22Rv1 (cell line): Measurements from ENCODE around the gene ANGPTL8.

Experiments
- H3K27ac ChIP-seq: fragments of 450-650 bp; 2 replicates; pipeline ENCODE4 v1.5.1; 2017
- ZFX ChIP-seq: fragments of 450-650 bp; IDR thresholded peaks from 2 replicates; pipeline ENCODE4 v1.6.1; 2017; ENCODE audit warnings: antibody characterized with exemption, borderline replicate concordance
- TF ChIP-seq, protein P1 (sequence below): fragments of 450-650 bp; IDR thresholded peaks from 2 replicates; pipeline ENCODE4 v1.5.1; 2017; ENCODE audit warnings: mild to moderate bottlenecking

ANGPTL8 gene

DNA sequence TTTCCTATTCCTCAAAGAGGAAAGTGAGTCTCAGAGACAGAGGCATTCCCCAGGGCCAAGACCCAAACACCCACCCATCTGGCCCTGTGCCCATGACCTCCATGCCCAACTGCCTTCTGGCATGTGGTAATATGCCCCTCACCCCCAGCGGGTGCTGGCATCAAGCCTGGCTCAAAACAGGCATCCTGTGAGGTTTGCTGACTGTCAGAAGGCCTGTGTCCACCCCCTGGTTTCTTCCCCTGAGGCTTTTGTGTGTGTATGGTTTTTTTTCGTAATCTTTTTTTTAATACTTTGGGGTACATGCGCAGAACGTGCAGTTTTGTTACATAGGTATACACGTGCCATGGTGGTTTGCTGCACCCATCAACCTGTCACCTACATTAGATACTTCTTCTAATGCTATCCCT is 34.5 kb upstream of the ANGPTL8 start:
- no peak for TF ChIP-seq ZFX
- TF ChIP-seq, protein P1, sequence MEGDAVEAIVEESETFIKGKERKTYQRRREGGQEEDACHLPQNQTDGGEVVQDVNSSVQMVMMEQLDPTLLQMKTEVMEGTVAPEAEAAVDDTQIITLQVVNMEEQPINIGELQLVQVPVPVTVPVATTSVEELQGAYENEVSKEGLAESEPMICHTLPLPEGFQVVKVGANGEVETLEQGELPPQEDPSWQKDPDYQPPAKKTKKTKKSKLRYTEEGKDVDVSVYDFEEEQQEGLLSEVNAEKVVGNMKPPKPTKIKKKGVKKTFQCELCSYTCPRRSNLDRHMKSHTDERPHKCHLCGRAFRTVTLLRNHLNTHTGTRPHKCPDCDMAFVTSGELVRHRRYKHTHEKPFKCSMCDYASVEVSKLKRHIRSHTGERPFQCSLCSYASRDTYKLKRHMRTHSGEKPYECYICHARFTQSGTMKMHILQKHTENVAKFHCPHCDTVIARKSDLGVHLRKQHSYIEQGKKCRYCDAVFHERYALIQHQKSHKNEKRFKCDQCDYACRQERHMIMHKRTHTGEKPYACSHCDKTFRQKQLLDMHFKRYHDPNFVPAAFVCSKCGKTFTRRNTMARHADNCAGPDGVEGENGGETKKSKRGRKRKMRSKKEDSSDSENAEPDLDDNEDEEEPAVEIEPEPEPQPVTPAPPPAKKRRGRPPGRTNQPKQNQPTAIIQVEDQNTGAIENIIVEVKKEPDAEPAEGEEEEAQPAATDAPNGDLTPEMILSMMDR, result no peak
- H3K27ac ChIP-seq, result no peak overlapping the region

DNA sequence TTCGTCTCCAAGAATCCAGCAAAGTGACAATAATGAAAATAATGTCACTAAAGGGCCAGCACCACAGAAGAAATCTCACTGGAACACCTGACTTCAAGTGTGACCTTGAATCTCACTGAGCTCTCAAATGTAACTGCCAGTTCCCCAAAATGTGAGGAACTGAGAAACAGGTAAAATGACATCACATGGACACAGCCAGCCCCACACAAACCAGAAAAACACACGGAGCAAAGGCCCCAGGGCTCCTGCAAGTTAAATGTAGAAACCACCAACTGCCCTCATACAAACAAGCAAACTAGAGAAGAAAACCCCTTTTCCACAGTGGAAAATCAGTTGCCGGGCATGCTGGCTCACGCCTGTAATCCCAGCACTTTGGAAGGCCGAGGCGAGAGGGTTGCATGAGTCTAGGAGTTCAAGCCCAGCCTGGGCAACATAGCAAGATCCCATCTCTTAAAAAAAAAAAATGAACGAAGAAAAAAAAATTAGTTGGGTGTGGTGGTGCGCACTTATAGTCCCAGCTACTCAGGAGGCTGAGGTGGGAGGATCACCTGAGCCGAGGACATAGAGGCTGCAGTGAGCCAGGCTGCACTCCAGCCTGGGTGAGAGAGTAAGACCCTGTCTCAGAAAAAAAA is 33.4 kb upstream of the ANGPTL8 start:
- TF ChIP-seq, protein P1, result no peak
- no peak for TF ChIP-seq ZFX
- no peak overlapping the region for H3K27ac ChIP-seq

DNA sequence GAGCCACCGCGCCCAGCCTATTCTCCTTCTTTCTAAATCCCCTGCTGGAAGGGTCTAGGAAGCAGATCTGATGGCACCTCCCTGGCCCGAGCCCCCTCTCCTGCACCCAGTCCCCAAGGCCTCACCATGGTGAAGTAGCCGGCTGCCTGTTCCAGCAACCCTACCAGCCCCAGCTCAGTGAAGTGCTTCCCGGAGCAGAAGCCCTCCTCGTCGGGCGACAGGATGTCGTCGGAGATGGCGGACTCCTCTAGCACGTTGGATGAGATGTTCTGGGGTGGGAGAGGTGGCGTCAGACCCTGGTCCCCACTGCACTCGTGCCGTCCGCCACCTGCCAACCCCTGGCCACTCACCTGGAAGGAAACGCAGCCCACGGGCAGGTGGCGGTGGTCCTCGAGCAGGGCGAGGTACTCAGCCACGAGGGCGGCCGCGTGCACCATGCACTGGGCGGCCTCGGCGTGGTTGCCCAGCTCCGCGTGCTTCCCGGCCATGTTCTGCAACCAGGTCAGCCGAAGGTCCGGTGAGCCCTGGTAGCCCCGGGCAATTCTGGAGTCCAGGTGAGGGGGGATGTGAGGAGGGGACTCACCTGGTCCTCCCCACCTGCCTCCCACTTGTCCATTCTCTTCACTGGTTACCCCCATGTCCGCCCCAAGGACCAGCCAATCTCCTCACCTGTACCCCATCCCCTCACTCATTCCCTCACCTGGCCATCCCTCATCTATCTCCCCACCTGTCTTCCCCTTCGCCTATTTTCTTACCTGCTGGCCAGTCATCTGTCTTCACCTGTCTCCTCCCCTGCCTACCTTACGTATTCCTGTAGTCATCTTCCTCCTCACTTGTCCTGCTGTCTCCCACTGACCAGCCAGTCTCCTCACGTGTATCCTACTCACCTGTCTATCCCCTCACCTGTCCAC is 30.6 kb upstream of the ANGPTL8 start:
- no peak overlapping the region for H3K27ac ChIP-seq
- TF ChIP-seq, protein P1, result no peak
- no peak for TF ChIP-seq ZFX

DNA sequence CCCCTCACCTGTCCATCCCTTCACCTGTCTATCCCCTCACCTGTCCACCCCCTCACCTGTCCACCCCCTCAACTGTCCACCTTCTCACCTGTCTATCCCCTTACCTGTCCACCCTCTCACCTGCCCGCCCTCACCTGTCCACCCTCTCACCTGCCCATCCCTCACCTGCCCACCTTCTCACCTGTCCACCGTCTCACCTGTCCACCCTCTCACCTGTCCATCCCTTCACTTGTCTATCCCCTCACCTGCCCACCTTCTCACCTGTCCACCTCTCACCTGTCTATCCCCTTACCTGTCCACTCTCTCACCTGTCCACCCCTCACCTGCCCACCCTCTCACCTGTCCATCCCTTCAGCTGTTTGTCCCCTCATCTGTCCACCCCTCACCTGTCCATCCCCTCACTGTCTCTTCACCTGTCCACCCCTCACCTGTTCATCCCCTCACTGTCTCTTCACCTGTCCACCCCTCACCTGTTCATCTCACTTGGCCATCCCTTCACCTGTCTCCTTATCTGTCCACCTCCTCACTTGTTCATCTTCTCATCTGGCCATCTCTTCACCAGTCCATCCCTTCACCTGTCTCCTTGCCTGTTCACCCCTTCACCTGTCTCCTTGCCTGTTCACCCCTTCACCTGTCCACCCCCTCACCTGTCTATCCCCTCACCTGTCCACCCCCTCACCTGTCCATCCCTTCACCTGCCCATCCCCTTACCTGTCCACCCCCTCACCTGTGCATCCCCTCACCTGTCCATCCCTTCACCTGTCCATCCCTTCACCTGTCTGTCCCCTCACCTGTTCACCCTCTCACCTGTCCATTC is 29.4 kb upstream of the ANGPTL8 start:
- H3K27ac ChIP-seq, result no peak overlapping the region

DNA sequence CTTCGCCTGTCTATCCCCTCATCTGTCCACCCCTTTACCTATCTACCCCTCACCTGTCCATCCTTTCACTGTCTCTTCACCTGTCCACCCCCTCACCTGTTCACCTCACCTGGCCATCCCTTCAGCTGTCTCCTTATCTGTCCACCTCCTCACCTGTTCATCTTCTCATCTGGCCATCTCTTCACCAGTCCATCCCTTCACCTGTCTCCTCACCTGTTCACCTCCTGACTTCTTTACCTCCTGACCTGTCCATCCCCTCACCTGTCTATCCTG is 28.8 kb upstream of the ANGPTL8 start:
- TF ChIP-seq, protein P1, result no peak
- TF ChIP-seq ZFX, result no peak
- H3K27ac ChIP-seq, result no peak overlapping the region

More for the DNA sequence above, 29.4 kb upstream of the ANGPTL8 start:
- no peak for TF ChIP-seq ZFX
- TF ChIP-seq, protein P1, result no peak

DNA sequence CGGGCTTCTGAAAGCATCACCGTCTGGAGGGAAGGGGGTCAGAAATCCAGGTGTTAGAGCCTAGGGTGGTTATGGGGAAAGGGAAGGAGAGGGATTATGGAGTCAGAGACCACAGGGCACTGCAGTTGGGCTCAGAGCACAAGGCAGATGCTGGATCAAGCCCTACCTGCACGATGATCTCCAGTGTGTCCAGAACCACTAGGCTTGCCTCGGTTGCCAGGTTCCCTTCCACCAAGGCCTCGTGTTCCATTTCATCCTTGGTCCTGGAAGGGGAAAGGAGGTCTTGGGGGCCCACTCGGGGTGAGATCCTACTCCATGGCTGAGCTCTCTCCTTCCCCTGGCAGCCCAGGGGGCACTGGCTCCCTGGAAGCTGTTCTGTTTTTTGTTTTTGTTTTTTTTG is 25.0 kb upstream of the ANGPTL8 start:
- TF ChIP-seq, protein P1, result no peak
- TF ChIP-seq ZFX, result no peak
- H3K27ac ChIP-seq, result no peak overlapping the region
